Measurements from ENCODE around the gene TMEM131. TPM values are rescaled to one million over a fixed set of nuclear protein-coding genes. Genes with fewer than 3 reads are reported as not detected.

TMEM131 gene
- total RNA-seq, 1 donor: 30.0 TPM

DNA sequence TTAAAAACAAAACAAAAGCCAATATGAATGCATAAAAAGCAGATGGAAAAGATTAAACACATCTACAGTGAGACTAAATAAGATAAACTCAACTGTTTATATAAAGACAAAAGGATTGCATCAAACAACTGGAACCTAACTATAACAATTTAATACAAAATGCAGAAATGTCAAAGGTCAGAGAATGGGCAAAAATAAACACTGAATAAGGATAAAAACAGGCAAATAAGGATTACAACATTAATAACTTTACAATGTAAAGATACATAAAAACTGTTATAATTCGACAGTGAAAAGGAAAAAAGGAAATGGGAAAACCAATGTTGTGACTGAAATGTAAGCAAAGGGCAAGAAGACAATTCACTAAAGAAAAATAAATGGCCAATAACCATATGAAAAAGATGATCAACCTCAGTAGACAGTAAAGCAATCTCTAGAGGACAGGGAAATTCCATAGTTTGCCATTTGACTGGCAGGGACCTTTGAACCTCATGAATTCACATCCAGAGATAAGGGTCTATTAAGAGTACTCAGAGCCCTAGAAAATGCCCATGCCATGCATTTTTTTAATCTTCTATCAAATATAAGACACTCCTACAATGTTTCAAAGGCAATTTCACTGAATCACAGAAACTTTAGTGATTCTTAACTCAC lies 83.7 kb downstream of the TMEM131 start:
- Histone ChIP-seq H3K4me1 (ENCODE audit: insufficient read depth, low read length) (peaks cover 13% of the 10 kb centered on the region), H4K20me1 (ENCODE audit: insufficient read depth, low read length) (peaks cover 10% of the 10 kb centered on the region), H2AFZ (ENCODE audit: low read length) (no peak overlapping the region), H3K27ac (ENCODE audit: low read depth, low read length) (peak overlapping the region; percentile 9), H3K4me3 (ENCODE audit: insufficient read depth, low read length) (no peak overlapping the region), H3K9me3 (ENCODE audit: low read depth, low read length) (no peaks in the 10 kb centered on the region), H3K36me3 (ENCODE audit: insufficient read depth, low read length) (no peaks in the 10 kb centered on the region), H3K79me2 (ENCODE audit: insufficient read depth, low read length) (peaks cover 67% of the 10 kb centered on the region), H3K4me2 (ENCODE audit: insufficient read depth, low read length) (no peak overlapping the region), H3K27me3 (ENCODE audit: insufficient read depth, low read length) (no peaks in the 10 kb centered on the region)
- DNase-seq (ENCODE audit: insufficient read length, low spot score, missing footprints): no peak
- TF ChIP-seq, protein P1, sequence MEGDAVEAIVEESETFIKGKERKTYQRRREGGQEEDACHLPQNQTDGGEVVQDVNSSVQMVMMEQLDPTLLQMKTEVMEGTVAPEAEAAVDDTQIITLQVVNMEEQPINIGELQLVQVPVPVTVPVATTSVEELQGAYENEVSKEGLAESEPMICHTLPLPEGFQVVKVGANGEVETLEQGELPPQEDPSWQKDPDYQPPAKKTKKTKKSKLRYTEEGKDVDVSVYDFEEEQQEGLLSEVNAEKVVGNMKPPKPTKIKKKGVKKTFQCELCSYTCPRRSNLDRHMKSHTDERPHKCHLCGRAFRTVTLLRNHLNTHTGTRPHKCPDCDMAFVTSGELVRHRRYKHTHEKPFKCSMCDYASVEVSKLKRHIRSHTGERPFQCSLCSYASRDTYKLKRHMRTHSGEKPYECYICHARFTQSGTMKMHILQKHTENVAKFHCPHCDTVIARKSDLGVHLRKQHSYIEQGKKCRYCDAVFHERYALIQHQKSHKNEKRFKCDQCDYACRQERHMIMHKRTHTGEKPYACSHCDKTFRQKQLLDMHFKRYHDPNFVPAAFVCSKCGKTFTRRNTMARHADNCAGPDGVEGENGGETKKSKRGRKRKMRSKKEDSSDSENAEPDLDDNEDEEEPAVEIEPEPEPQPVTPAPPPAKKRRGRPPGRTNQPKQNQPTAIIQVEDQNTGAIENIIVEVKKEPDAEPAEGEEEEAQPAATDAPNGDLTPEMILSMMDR (IDR thresholded peaks at IDR 0.05; ENCODE audit: extremely low read depth, low read depth, low read length): no peak

DNA sequence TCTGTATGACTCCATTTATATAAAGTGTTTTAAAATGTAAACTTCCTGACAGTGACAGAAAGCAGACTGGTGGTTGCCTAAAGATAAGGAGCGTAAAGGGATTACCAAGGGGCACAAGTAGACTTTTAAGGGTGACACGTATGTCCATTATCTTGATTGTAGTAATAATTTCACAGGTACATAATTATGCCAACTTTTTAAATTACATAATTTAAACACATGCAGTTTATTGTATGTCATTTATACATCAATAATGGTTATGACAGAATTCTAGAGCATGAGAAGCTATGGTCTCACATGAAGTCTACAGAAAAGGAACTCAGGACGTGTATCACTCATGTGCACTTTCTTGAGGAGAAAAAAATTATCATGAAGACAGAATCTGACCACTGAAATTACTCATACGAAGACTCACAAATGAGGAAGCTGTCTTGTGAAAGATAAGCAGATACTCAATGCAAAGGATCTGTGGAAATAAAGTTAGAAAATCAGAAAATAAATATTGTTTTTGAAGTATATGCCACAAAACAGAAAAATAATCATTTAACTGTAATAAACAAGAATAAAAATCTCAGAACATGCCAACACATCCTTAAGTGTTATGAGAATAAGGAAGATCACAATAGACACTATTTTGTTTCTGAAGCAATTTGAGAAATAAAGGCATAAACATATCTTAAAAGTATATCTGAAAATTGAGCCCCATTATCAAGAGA lies 84.4 kb downstream of the TMEM131 start:
- Histone ChIP-seq H3K27me3 (ENCODE audit: insufficient read depth, low read length) (no peaks in the 10 kb centered on the region), H2AFZ (ENCODE audit: low read length) (no peak overlapping the region), H3K27ac (ENCODE audit: low read depth, low read length) (no peak overlapping the region), H3K4me2 (ENCODE audit: insufficient read depth, low read length) (no peak overlapping the region), H3K9me3 (ENCODE audit: low read depth, low read length) (no peaks in the 10 kb centered on the region), H4K20me1 (ENCODE audit: insufficient read depth, low read length) (peaks cover 10% of the 10 kb centered on the region), H3K4me1 (ENCODE audit: insufficient read depth, low read length) (peaks cover 13% of the 10 kb centered on the region), H3K36me3 (ENCODE audit: insufficient read depth, low read length) (no peaks in the 10 kb centered on the region), H3K79me2 (ENCODE audit: insufficient read depth, low read length) (peaks cover 63% of the 10 kb centered on the region), H3K4me3 (ENCODE audit: insufficient read depth, low read length) (no peak overlapping the region)
- TF ChIP-seq, protein P1 (IDR thresholded peaks at IDR 0.05; ENCODE audit: extremely low read depth, low read depth, low read length): no peak
- peak; percentile 1 for DNase-seq (ENCODE audit: insufficient read length, low spot score, missing footprints)

DNA sequence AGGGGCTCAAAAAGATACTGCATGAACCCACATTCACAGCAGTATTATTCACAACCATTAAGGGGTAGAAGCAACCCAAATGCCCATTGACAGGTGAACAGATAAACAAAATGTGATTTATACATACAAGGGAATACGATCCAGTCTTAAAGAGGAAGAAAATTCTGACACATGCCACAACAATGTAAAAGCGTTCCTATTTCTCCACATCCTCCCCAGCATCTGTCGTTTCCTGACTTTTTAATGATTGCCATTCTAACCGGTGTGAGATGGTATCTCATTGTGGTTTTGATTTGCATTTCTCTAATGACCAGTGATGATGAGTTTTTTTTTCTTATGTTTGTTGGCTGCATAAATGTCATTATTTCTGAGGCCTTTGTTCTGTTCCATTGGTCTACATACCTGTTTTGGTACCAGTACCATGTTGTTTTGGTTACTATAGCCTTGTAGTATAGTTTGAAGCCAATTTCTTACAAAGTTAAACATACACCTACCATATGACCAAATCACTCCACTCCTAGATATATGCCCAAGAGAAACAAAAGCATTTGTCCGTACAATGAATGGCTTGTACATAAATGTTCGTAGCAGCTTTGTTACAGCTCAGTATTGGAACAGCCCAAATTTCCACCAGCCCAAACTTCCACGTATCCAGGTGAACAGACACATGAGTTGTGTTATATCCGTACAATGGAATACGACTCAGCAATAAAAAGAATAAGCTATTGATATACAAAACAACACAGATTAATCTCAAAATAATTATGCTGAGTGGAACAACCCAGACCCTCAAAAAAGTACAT lies 85.1 kb downstream of the TMEM131 start:
- Histone ChIP-seq H3K4me2 (ENCODE audit: insufficient read depth, low read length) (no peak overlapping the region), H3K4me1 (ENCODE audit: insufficient read depth, low read length) (peaks cover 13% of the 10 kb centered on the region), H3K4me3 (ENCODE audit: insufficient read depth, low read length) (no peak overlapping the region), H3K27ac (ENCODE audit: low read depth, low read length) (no peak overlapping the region), H3K79me2 (ENCODE audit: insufficient read depth, low read length) (peaks cover 57% of the 10 kb centered on the region), H3K27me3 (ENCODE audit: insufficient read depth, low read length) (no peaks in the 10 kb centered on the region), H4K20me1 (ENCODE audit: insufficient read depth, low read length) (peaks cover 10% of the 10 kb centered on the region), H3K36me3 (ENCODE audit: insufficient read depth, low read length) (no peaks in the 10 kb centered on the region), H2AFZ (ENCODE audit: low read length) (no peak overlapping the region), H3K9me3 (ENCODE audit: low read depth, low read length) (no peaks in the 10 kb centered on the region)
- no peak for DNase-seq (ENCODE audit: insufficient read length, low spot score, missing footprints)
- TF ChIP-seq, protein P1 (IDR thresholded peaks at IDR 0.05; ENCODE audit: extremely low read depth, low read depth, low read length): no peak

Measured in osteoblast (primary cell).